Pancreas (tissue), 10 donors: ENCODE results near the gene ANG. TPM values are rescaled to one million over a fixed set of nuclear protein-coding genes. Genes with fewer than 3 reads are reported as not detected.

Source experiments
- ATAC-seq, 4 donors: fragments of 200-7000 bp; cut with Tn5 transposase; one replicate each; pipeline versions ENCODE4 v1.8.0 to v1.9.1; 2020; ENCODE audit warnings: mild to moderate bottlenecking in 4 of 4, moderate library complexity in 4 of 4
- DNase-seq, 6 donors: peaks; one replicate each; pipeline ENCODE4 v3.0.0-alpha.2; 2020
- FAIRE-seq: peaks from 2 replicates; lab custom pipeline; 2012; peaks lifted over from hg19 to GRCh38; lab: Jason Lieb, UNC
- H3K27ac ChIP-seq, 4 donors: fragments of 200-600 bp; sonication (generic); 1 replicate in 3 of 4; 2 replicates in 1 of 4; pipeline versions ENCODE4 v1.5.0 to v1.8.0; 2020
- H3K27me3 ChIP-seq, 4 donors: fragments of 200-600 bp; one replicate each; pipeline ENCODE4 v1.8.0; 2021
- H3K36me3 ChIP-seq, 3 donors: fragments of 200-600 bp; sonication (generic) in 1 of 3; one replicate each; pipeline versions ENCODE4 v1.5.0 to v1.8.0; 2020 to 2021
- H3K4me1 ChIP-seq, 3 donors: fragments of 200-600 bp; one replicate each; pipeline ENCODE4 v1.8.0; 2021
- H3K4me3 ChIP-seq, 4 donors: fragments of 200-600 bp; sonication (generic) in 2 of 4; one replicate each; pipeline versions ENCODE4 v1.5.0 to v1.8.0; 2020 to 2021
- H3K9me3 ChIP-seq, 4 donors: fragments of 200-600 bp; one replicate each; pipeline ENCODE4 v1.8.0; 2021
- WGBS, 2 donors: extraction: QIAGEN DNeasy Blood & Tissue Kit; methylation state at CpG; one replicate each; pipeline ENCODE4 v1.1.7; 2013; 5-methylcytosine and 5-hydroxymethylcytosine counted together
- intact Hi-C, 3 donors: fragments of 100-400 bp; cut with DNase I; formaldehyde crosslinking; loops; one replicate each; pipeline versions ENCODE4 v1.11.1 to v1.14.2; 2022
- polyA plus RNA-seq, 2 donors: library from polyadenylated mRNA; stranded (reverse); fragments of 200-250 nt; gene quantifications; one replicate each; pipeline ENCODE4 v1.2.3, GENCODE V29; 2013
- total RNA-seq, 6 donors: library from RNA; stranded (reverse); fragmentation: NEBNext Ultra II Directional in 4 of 6; extraction: Animal tissue kit (Norgen Biotek cat#: 25700) in 4 of 6; gene quantifications; one replicate each; pipeline versions ENCODE4 v1.2.1 to v1.2.4, GENCODE V29; 2021 to 2023
- TF ChIP-seq, protein P1 (sequence below), 4 donors: fragments of 200-600 bp; sonication (generic) in 3 of 4; IDR thresholded peaks; one replicate each; pipeline versions ENCODE4 v1.5.0 to v1.8.0; 2021; ENCODE audit warnings: antibody characterized with exemption in 4 of 4
- donor health status: healthy with polysubstance abuse.
- donor health status: DM: no; HTN: no; CAD: no; lungs with moderate emphysema.
- donor health status: DM: no; HTN: no; CAD: no.
- donor health status: control.
- donor health status: control.
- donor health status: Bipolar disorder and iron deficiency.
- donor health status: DM: yes; HTN: yes; CAD: no.
- donor health status: DM: no; HTN: no; CAD: no.
- donor health status: DM: no; HTN: no; CAD: no.
- donor health status: DM: yes; HTN: yes; CAD: no.

The ANG gene
- total and polyA plus RNA-seq, 8 donors, result 9.8 to 16.0 (median 13.3) TPM

DNA sequence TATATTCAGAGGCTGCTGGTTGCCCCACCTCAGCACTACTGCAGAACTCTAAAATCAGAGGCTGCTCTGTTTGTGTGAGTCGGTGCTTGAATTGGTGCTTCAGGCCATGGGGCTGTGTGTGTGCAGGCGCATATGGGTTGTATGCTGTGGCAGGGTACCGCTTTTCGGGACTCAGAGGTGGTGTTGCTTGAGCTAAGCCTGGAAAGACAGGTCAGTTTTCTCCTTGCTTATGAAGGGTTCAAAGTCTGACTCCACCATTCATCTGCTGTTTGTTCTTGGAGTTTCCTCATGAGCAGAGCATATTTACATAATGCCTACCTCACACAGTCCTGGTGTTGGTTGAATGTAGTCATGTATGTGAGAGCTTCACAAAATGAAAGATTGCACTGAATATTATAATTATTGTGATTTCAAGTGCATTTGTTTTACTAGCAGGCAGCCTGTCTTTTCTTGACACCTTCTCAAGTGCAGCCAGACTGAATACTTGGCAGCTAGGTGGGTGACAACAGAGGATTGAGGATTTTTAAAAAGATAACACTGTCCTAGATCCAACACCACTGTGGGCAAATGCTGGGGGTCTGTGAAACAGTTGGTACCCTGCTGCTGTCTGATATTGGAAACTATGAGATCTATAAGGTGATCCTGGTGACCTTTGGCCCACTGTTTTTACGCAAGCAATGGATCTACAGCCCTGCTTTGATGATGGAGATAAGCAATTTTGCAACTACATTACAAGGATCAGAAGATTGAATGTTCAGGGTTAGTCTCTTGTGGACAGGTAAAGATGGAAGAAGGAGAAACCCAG is 1.0 kb upstream of the ANG start:
- Histone ChIP-seq H3K4me3 (peak overlapping the region in 3 of 4 donors; percentile 9 to 58 (median 31)), H3K27ac (peak overlapping the region; percentile 96 to 99 (median 99)), H3K36me3 (no peaks in the 10 kb centered on the region), H3K9me3 (no peaks in the 10 kb centered on the region), H3K4me1 (peaks cover 12 to 40% (median 31%) of the 10 kb centered on the region in 3 donors), H3K27me3 (no peaks in the 10 kb centered on the region)
- DNase-seq (peak in 2 of 6 donors; percentile 34 to 40), FAIRE-seq (no peak), ATAC-seq (peak; percentile 21 to 41 (median 28))
- intact Hi-C loops, result loop anchor here in 1 of 3 donors (10.0 kb wide), 1 partner anchor 73 kb away; no protein-coding TSS in a partner anchor
- TF ChIP-seq, protein P1, sequence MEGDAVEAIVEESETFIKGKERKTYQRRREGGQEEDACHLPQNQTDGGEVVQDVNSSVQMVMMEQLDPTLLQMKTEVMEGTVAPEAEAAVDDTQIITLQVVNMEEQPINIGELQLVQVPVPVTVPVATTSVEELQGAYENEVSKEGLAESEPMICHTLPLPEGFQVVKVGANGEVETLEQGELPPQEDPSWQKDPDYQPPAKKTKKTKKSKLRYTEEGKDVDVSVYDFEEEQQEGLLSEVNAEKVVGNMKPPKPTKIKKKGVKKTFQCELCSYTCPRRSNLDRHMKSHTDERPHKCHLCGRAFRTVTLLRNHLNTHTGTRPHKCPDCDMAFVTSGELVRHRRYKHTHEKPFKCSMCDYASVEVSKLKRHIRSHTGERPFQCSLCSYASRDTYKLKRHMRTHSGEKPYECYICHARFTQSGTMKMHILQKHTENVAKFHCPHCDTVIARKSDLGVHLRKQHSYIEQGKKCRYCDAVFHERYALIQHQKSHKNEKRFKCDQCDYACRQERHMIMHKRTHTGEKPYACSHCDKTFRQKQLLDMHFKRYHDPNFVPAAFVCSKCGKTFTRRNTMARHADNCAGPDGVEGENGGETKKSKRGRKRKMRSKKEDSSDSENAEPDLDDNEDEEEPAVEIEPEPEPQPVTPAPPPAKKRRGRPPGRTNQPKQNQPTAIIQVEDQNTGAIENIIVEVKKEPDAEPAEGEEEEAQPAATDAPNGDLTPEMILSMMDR (IDR thresholded peaks at IDR 0.05), result no peak
- WGBS, 2 donors, result 41 to 49% methylated on average over 5 of the region's 5 CpGs

DNA sequence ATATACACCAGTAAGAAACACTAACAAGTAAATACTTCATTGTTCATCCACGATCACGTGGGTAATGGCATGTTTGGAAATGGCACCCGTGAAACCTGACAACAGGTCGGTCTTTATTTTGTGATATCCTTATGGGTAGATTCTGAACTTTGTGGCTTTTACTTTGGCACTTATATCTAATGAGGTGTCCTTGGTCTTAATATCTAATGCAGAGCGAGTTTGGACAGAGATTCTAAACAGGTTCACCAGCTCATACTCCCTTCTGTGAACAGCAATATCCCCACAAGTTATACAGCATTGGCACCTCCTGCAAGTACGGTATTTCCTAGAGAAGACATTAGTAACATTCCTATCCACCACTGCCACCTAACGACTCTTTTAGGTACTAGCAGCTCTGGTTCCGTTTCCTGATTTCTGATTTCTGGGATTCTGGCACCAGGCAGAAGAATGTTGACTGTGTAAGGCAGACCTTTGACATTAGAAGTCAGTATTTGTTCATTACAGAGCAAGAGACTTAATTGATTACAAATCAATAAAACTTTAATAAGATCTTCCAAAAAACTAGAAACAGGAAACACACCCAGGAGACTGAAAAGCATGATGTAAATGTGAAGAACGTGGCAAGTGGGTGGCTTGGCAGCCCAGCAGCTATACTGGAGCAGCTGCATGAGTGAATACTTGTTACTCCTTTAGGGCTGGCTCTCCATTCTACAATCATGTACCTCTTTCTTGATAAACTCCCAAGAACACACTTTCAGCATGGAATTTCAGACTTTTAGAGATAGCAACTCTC is 2.5 kb downstream of the ANG start:
- Histone ChIP-seq H3K4me3 (no peak overlapping the region), H3K4me1 (peaks cover 12 to 39% (median 31%) of the 10 kb centered on the region in 3 donors), H3K36me3 (no peaks in the 10 kb centered on the region), H3K27me3 (no peaks in the 10 kb centered on the region), H3K27ac (peak overlapping the region in 1 of 4 donors; percentile 20), H3K9me3 (no peaks in the 10 kb centered on the region)
- peak in 3 of 6 donors; percentile 54 to 78 (median 56) for DNase-seq
- FAIRE-seq, result peak; percentile 92
- peak; percentile 59 to 82 (median 80) for ATAC-seq
- TF ChIP-seq, protein P1 (IDR thresholded peaks at IDR 0.05), result peak; percentile 60 to 79 (median 73)
- intact Hi-C loops, result no loop called here
- 10 to 11% methylated on average over 9 of the region's 9 CpGs for WGBS, 2 donors

DNA sequence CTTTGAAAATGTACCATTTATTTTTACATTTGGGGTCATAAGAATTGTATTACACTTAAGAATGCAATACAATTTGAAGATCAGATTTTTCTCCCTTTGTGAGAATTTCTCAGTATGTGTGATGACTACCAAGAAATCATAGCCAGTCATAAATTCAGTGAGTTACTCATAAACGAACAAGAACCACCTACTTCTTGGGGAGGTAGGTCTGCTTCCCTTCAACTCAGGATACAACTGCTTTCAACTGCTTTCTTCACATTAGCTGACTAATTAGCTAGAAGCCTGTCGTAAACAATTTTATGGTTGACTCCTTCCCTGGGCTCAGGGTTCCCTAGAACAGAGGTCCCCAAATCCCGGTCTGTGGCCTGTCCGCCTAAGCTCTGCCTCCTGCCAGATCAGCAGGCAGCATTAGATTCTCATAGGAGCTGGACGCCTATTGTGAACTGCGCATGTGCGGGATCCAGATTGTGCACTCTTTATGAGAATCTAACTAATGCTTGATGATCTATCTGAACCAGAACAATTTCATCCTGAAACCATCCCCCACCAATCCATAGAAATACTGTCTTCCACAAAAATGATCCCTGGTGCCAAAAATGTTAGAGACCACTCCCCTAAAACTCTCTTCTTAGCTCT is 3.7 kb downstream of the ANG start:
- no peak for DNase-seq
- H3K36me3 ChIP-seq, result no peaks in the 10 kb centered on the region
- TF ChIP-seq, protein P1 (IDR thresholded peaks at IDR 0.05), result no peak
- peaks cover 12 to 28% (median 26%) of the 10 kb centered on the region in 3 donors for H3K4me1 ChIP-seq
- FAIRE-seq, result no peak
- no peak overlapping the region for H3K27ac ChIP-seq
- no peak overlapping the region for H3K4me3 ChIP-seq
- intact Hi-C loops, result no loop called here
- 86 to 91% methylated on average over 7 of the region's 7 CpGs for WGBS, 2 donors
- no peak for ATAC-seq
- no peaks in the 10 kb centered on the region for H3K27me3 ChIP-seq
- no peaks in the 10 kb centered on the region for H3K9me3 ChIP-seq

DNA sequence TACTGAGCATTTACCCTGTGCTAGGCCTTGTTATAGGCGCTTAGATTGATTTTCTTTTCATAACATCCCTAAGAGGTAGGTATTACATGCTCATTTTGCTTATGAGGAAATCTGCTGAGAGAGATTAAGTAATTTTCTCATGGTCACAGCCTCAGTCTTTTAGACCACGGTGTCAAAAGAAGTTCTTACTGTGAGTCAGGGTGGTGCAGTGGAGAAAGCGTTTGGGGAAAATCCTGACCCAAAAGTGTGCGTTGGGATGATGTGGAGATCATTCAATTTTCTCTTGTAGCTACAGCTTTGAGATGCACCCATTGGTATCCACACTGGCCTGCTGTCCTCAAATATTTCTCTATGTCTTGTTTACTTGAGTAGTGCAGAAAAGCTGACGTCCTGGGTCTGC is 8.2 kb downstream of the ANG start:
- TF ChIP-seq, protein P1 (IDR thresholded peaks at IDR 0.05), result no peak
- Histone ChIP-seq H3K9me3 (no peaks in the 10 kb centered on the region), H3K4me1 (peaks cover 0 to 7% (median 0%) of the 10 kb centered on the region in 3 donors), H3K36me3 (peaks cover 0 to 12% (median 0%) of the 10 kb centered on the region in 3 donors), H3K27ac (no peak overlapping the region), H3K4me3 (no peak overlapping the region), H3K27me3 (no peaks in the 10 kb centered on the region)
- 86 to 92% methylated on average over 5 of the region's 5 CpGs for WGBS, 2 donors
- intact Hi-C loops, result loop anchor here in 2 of 3 donors (5.0 kb wide), 1 partner anchor 161 kb away; no protein-coding TSS in a partner anchor
- ATAC-seq, result no peak
- no peak for DNase-seq
- FAIRE-seq, result no peak
